Central memory CD8-positive, alpha-beta T cell (primary cell): ENCODE results near the gene TTLL11.

Source experiments
- ATAC-seq: fragments of 150-1000 bp; cut with Tn5 transposase; replicated peaks from 2 replicates; pipeline ENCODE4 v1.10.0; 2022; ENCODE audit warnings: mild to moderate bottlenecking, moderate FRiP score, moderate number of reproducible peaks; ENCODE audit not compliant: poor library complexity, severe bottlenecking; ENCODE audit errors: extremely low read depth
- DNase-seq, 2 donors: peaks; one replicate each; pipeline ENCODE4 v3.0.0; 2021; ENCODE audit warnings: low spot score in 2 of 2
- H3K27ac Mint-ChIP-seq: one replicate; pipeline ENCODE4 v1.8.0; 2022; ENCODE audit warnings: low read depth, mild to moderate bottlenecking, moderate library complexity, mixed read lengths
- H3K27me3 Mint-ChIP-seq: one replicate; pipeline ENCODE4 v1.8.0; 2022; ENCODE audit warnings: mixed read lengths
- H3K36me3 Mint-ChIP-seq: one replicate; pipeline ENCODE4 v1.8.0; 2022; ENCODE audit warnings: mild to moderate bottlenecking, moderate library complexity, mixed read lengths; ENCODE audit not compliant: insufficient read depth
- H3K4me1 Mint-ChIP-seq: one replicate; pipeline ENCODE4 v1.8.0; 2022; ENCODE audit warnings: mixed read lengths
- H3K4me3 Mint-ChIP-seq: one replicate; pipeline ENCODE4 v1.8.0; 2022; ENCODE audit warnings: mild to moderate bottlenecking, moderate library complexity, mixed read lengths
- H3K9me3 Mint-ChIP-seq: one replicate; pipeline ENCODE4 v1.8.0; 2022; ENCODE audit warnings: mixed read lengths

Gene TTLL11

GRCh38 chr9:121912812-121913627 lies 180.1 kb downstream of the TTLL11 start:
- no peak for DNase-seq
- ATAC-seq = no peak
- H3K27ac Mint-ChIP-seq = no peak overlapping the region

GRCh38 chr9:121910491-121911040 lies 182.5 kb downstream of the TTLL11 start:
- no peak for ATAC-seq
- Mint-ChIP-seq H3K9me3 (no peaks in the 10 kb centered on the region), H3K36me3 (no peaks in the 10 kb centered on the region), H3K27me3 (no peaks in the 10 kb centered on the region), H3K4me1 (no peaks in the 10 kb centered on the region), H3K27ac (no peak overlapping the region), H3K4me3 (no peak overlapping the region)
- DNase-seq = no peak

More at GRCh38 chr9:121912812-121913627, 180.1 kb downstream of the TTLL11 start:
- Mint-ChIP-seq H3K9me3 (no peaks in the 10 kb centered on the region), H3K4me3 (no peak overlapping the region), H3K4me1 (no peaks in the 10 kb centered on the region), H3K36me3 (no peaks in the 10 kb centered on the region), H3K27me3 (no peaks in the 10 kb centered on the region)

DNA sequence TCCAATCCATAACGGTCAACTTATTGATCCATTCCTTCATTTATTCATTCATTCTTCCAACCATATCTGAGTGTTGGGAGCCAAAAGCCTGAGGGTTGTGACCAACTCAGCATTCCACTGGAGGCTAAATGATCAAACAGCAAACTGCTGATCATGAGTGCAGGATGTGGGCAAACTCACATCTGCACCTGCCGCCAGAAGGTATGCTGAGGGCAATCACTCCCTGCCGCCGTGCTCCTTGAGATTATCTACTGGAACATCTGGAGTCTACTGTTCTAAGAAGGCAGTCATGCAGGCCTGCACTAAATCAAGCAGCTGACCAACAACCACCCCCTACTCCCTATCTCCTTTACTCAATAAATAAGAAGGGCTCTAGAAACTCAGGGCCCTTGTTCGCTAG lies 184.0 kb downstream of the TTLL11 start:
- Mint-ChIP-seq H3K27me3 (no peaks in the 10 kb centered on the region), H3K4me1 (no peaks in the 10 kb centered on the region), H3K36me3 (no peaks in the 10 kb centered on the region), H3K9me3 (no peaks in the 10 kb centered on the region), H3K4me3 (no peak overlapping the region), H3K27ac (no peak overlapping the region)
- DNase-seq (no peak), ATAC-seq (no peak)

DNA sequence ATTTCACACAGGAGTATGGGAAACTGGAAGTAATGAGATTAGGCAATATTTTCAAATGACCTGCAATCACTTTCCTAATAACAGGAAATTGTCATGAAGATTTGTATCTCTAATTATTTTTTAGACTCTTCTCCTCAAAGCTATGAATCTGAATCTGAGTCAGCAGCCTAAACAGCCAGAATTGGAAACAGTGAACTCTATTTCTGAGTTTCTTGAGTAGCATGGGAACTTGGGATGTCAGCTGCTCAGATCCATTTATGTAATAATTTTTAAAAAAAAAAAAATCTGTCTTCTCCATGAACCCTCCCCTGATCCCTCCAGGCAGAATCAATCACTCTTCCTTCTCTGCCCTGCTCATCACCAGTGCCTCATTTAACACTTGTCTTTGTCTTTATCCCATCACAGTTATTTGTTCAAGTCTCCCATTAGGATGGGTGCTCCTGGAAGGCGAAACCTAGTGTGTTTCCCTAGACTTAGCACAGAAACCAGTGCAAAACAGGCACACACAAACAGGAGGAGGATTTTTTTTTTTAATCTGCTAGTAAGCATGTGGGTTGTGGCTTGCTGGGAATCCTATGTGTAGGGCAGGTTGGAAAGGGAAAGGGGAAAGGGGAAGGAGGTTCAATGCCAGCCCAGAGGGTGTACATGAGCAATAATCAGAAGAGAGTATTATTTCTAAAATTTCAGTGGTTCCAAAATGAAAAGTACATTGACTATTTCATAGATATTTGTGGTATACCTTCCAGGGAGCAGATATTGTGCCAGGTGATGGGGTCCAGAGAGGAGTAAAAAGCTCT lies 186.8 kb downstream of the TTLL11 start:
- H3K36me3 Mint-ChIP-seq = no peaks in the 10 kb centered on the region
- H3K27ac Mint-ChIP-seq = no peak overlapping the region
- DNase-seq (no peak), ATAC-seq (no peak)
- H3K4me1 Mint-ChIP-seq = no peaks in the 10 kb centered on the region
- no peaks in the 10 kb centered on the region for H3K27me3 Mint-ChIP-seq
- no peak overlapping the region for H3K4me3 Mint-ChIP-seq
- no peaks in the 10 kb centered on the region for H3K9me3 Mint-ChIP-seq

GRCh38 chr9:121902461-121903135 lies 190.5 kb downstream of the TTLL11 start:
- Mint-ChIP-seq H3K9me3 (no peaks in the 10 kb centered on the region), H3K27ac (no peak overlapping the region), H3K4me1 (no peaks in the 10 kb centered on the region), H3K36me3 (no peaks in the 10 kb centered on the region), H3K4me3 (no peak overlapping the region), H3K27me3 (no peaks in the 10 kb centered on the region)
- ATAC-seq (no peak), DNase-seq (no peak)

DNA sequence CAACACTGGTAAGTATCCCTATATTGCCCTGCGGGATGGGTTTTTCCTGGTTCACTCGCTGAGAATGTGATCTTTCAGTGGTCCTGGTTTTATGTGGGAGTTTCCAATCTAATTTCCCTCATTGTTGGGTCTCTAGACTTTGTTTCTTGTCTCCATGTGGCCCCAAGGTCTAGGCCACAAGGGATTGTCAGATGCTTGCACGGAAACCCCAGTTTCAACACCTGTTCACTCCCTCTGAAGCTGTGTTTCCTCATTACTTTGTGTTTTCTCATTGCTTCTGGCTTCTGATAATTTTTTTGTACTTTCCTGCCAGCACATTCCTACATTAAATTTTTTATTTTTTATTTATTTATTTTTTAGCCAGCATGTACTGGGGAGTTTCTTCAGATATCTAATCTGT lies 191.5 kb downstream of the TTLL11 start:
- Mint-ChIP-seq H3K36me3 (no peaks in the 10 kb centered on the region), H3K4me1 (no peaks in the 10 kb centered on the region), H3K27me3 (no peaks in the 10 kb centered on the region), H3K4me3 (no peak overlapping the region), H3K27ac (no peak overlapping the region), H3K9me3 (no peaks in the 10 kb centered on the region)
- no peak for ATAC-seq
- no peak for DNase-seq

DNA sequence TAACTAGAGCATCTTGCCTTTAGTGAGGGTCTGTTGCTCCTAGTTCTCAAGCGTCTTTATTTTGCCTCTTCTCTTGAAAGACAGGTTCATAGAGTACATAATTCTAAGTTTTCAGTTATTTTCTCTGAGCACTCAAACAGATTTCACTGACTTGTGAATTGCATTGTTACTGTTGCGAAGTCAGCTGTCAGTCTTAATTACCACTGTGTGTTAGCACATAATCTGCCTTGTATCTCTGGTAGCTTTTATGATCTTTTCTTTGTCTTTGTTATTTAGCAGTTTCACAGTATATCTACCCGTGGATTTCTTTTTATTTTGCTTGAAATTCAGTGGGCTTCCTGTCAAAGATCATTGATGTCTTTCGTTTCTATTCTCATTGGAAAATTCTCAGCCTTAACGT lies 192.9 kb downstream of the TTLL11 start:
- H3K36me3 Mint-ChIP-seq = no peaks in the 10 kb centered on the region
- no peaks in the 10 kb centered on the region for H3K27me3 Mint-ChIP-seq
- no peak overlapping the region for H3K4me3 Mint-ChIP-seq
- no peak overlapping the region for H3K27ac Mint-ChIP-seq
- H3K9me3 Mint-ChIP-seq = no peaks in the 10 kb centered on the region
- ATAC-seq = no peak
- no peak for DNase-seq
- H3K4me1 Mint-ChIP-seq = no peaks in the 10 kb centered on the region

DNA sequence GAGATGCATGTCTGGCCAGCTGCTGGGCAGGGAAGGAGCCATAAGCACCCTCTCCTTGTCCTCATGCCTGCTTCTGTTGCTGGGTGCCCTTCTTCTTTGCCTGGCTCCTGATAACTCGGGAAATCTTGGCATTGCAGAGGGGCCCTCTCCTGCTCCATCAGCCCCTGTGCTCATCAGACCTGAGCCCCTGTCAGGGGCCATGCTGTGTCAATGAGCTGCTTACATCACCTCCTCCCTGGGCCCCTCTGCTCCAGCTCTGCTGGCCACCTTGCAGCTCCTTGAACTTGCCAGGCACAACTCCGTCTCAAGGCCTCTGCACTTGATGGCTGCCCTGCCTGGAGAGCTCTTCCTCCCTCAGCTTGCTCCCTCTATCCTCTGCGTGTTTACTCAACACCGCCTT lies 194.3 kb downstream of the TTLL11 start:
- no peaks in the 10 kb centered on the region for H3K27me3 Mint-ChIP-seq
- H3K4me1 Mint-ChIP-seq = no peaks in the 10 kb centered on the region
- ATAC-seq = no peak
- no peak overlapping the region for H3K4me3 Mint-ChIP-seq
- no peak overlapping the region for H3K27ac Mint-ChIP-seq
- DNase-seq = no peak
- H3K9me3 Mint-ChIP-seq = no peaks in the 10 kb centered on the region
- H3K36me3 Mint-ChIP-seq = no peaks in the 10 kb centered on the region

GRCh38 chr9:121897140-121897539 lies 196.0 kb downstream of the TTLL11 start:
- ATAC-seq (no peak), DNase-seq (no peak)
- Mint-ChIP-seq H3K27me3 (no peaks in the 10 kb centered on the region), H3K27ac (no peak overlapping the region), H3K4me3 (no peak overlapping the region), H3K9me3 (no peaks in the 10 kb centered on the region), H3K36me3 (no peaks in the 10 kb centered on the region), H3K4me1 (no peaks in the 10 kb centered on the region)

GRCh38 chr9:121896545-121896943 lies 196.6 kb downstream of the TTLL11 start:
- Mint-ChIP-seq H3K36me3 (no peaks in the 10 kb centered on the region), H3K27ac (no peak overlapping the region), H3K27me3 (no peaks in the 10 kb centered on the region), H3K4me3 (no peak overlapping the region), H3K9me3 (no peaks in the 10 kb centered on the region), H3K4me1 (no peaks in the 10 kb centered on the region)
- no peak for DNase-seq
- ATAC-seq = no peak

DNA sequence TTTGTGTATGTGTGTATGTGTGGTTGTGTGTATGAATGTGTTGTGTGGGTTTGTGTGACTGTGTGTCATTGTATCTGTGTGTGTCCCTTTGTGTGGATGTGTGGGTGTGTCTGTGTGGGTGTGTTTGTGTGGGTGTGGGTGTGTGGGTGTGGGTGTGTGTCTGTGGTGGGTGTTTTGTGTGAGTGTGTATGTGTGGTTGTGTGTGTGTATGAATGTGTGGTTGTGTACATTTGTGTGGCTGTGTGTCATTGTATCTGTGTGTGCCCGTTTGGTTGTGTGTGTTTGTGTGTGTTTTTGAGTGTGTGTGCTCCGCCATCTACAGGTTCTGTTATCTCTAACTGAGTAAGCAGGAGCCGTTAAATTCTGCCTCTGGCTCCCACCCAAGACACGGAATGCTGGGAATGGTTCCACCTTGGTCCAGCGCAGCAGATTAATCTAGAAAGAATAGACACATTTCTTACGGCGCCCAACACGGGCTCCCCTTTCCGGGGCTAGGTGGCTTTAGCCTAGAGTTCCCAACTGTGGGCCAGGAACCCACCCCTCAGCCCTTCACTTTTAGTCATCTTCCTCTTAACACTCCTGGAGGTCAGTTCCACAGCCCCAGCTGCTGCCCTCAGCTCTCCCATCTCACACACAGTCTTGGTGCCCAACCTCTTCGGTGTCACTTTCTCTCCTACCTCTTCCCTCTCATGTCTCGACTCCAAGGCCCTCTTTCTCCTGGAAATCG lies 197.1 kb downstream of the TTLL11 start:
- Mint-ChIP-seq H3K36me3 (no peaks in the 10 kb centered on the region), H3K27ac (no peak overlapping the region), H3K27me3 (no peaks in the 10 kb centered on the region), H3K4me3 (no peak overlapping the region), H3K4me1 (no peaks in the 10 kb centered on the region), H3K9me3 (no peaks in the 10 kb centered on the region)
- no peak for DNase-seq
- no peak for ATAC-seq

GRCh38 chr9:121895358-121895757 lies 197.8 kb downstream of the TTLL11 start:
- no peak for DNase-seq
- Mint-ChIP-seq H3K36me3 (no peaks in the 10 kb centered on the region), H3K27me3 (no peaks in the 10 kb centered on the region), H3K4me3 (no peak overlapping the region), H3K4me1 (no peaks in the 10 kb centered on the region), H3K9me3 (no peaks in the 10 kb centered on the region), H3K27ac (no peak overlapping the region)
- no peak for ATAC-seq
